ENCODE data around the gene HADHB. TPM values are rescaled to one million over a fixed set of nuclear protein-coding genes. Genes with fewer than 3 reads are reported as not detected.

Gene HADHB
- total and polyA plus RNA-seq, 8 donors, result 120 to 150 (median 131) TPM

Other genes starting within 250 kb of the HADHB start
- gene RAB10, start 210.9 kb upstream of the HADHB start, total RNA-seq, result 100 to 1,000 TPM; 114 to 175 TPM
- gene RAB10, start 210.9 kb upstream of the HADHB start, polyA plus RNA-seq (ENCODE audit: insufficient read length in 6 of 6), result 100 to 1,000 TPM; 101 to 133 (median 127) TPM
- gene GAREM2, start 71.9 kb upstream of the HADHB start, total RNA-seq, result 1 to 10 TPM; 2.4 to 4.5 TPM
- gene GAREM2, start 71.9 kb upstream of the HADHB start, polyA plus RNA-seq (ENCODE audit: insufficient read length in 6 of 6), result 10 to 100 TPM in 2 of 6 donors, 1 to 10 TPM in 4; 7.2 to 12.2 (median 8.6) TPM
- gene HADHA, start 307 bp upstream of the HADHB start, total RNA-seq, result 100 to 1,000 TPM; 126 to 144 TPM
- gene HADHA, start 307 bp upstream of the HADHB start, polyA plus RNA-seq (ENCODE audit: insufficient read length in 6 of 6), result 100 to 1,000 TPM; 187 to 241 (median 213) TPM
- gene SELENOI, start 101.2 kb downstream of the HADHB start, total RNA-seq, result 10 to 100 TPM; 18.4 to 34.4 TPM
- gene SELENOI, start 101.2 kb downstream of the HADHB start, polyA plus RNA-seq (ENCODE audit: insufficient read length in 6 of 6), result 10 to 100 TPM; 15.9 to 20.2 (median 17.1) TPM
- under 1 TPM; 0.08 to 0.12 TPM for gene ADGRF3, start 101.8 kb downstream of the HADHB start, total RNA-seq
- 1 to 10 TPM; 1.4 to 2.3 (median 1.8) TPM for gene ADGRF3, start 101.8 kb downstream of the HADHB start, polyA plus RNA-seq (ENCODE audit: insufficient read length in 6 of 6)
- gene DRC1, start 157.0 kb downstream of the HADHB start, total RNA-seq, result 1 to 10 TPM in 1 of 2 donors, not detected in 1; 1.8 TPM
- gene DRC1, start 157.0 kb downstream of the HADHB start, polyA plus RNA-seq (ENCODE audit: insufficient read length in 6 of 6), result 1 to 10 TPM in 5 of 6 donors, under 1 TPM in 1; 0.92 to 7.9 (median 5.6) TPM
- gene OTOF, start 233.2 kb downstream of the HADHB start, total RNA-seq, result under 1 TPM in 1 of 2 donors, not detected in 1; 0.10 TPM
- gene OTOF, start 233.2 kb downstream of the HADHB start, polyA plus RNA-seq (ENCODE audit: insufficient read length in 6 of 6), result under 1 TPM; 0.03 to 0.20 (median 0.10) TPM

Data from left lung (tissue), 8 donors.